Measurements from ENCODE around the gene A1BG. TPM values are rescaled to one million over a fixed set of nuclear protein-coding genes. Genes with fewer than 3 reads are reported as not detected.

Gene A1BG
- total and polyA plus RNA-seq, 2 of the 13 experiments (the other 11 are each of a cell fraction or from before 2014, with no cell fraction given) = 14.7 to 41.4 TPM

DNA sequence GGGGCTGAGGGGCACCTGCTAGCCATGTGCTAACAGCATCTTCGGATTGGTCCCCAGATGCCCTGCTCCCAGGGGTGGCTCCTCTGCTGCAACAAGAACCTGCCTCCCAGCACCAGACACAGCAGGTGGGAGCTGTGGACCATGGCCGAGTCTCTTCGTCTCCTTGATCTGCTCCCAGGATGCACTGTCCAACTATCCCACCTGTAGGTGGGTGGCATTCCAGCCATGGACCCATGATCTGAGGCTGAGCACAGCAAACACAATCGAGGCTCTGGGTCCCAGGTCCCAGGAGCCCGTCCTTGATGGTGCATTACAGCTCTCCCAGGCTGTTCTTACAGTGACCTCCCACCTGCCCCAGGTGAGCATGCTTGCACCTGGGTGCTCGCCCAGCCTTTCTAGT lies 26.0 kb upstream of the A1BG start (continued):
- TF ChIP-seq, protein P1, sequence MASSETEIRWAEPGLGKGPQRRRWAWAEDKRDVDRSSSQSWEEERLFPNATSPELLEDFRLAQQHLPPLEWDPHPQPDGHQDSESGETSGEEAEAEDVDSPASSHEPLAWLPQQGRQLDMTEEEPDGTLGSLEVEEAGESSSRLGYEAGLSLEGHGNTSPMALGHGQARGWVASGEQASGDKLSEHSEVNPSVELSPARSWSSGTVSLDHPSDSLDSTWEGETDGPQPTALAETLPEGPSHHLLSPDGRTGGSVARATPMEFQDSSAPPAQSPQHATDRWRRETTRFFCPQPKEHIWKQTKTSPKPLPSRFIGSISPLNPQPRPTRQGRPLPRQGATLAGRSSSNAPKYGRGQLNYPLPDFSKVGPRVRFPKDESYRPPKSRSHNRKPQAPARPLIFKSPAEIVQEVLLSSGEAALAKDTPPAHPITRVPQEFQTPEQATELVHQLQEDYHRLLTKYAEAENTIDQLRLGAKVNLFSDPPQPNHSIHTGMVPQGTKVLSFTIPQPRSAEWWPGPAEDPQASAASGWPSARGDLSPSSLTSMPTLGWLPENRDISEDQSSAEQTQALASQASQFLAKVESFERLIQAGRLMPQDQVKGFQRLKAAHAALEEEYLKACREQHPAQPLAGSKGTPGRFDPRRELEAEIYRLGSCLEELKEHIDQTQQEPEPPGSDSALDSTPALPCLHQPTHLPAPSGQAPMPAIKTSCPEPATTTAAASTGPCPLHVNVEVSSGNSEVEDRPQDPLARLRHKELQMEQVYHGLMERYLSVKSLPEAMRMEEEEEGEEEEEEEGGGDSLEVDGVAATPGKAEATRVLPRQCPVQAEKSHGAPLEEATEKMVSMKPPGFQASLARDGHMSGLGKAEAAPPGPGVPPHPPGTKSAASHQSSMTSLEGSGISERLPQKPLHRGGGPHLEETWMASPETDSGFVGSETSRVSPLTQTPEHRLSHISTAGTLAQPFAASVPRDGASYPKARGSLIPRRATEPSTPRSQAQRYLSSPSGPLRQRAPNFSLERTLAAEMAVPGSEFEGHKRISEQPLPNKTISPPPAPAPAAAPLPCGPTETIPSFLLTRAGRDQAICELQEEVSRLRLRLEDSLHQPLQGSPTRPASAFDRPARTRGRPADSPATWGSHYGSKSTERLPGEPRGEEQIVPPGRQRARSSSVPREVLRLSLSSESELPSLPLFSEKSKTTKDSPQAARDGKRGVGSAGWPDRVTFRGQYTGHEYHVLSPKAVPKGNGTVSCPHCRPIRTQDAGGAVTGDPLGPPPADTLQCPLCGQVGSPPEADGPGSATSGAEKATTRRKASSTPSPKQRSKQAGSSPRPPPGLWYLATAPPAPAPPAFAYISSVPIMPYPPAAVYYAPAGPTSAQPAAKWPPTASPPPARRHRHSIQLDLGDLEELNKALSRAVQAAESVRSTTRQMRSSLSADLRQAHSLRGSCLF (CRISPR knock-in tag; IDR thresholded peaks at IDR 0.05; ENCODE audit: borderline replicate concordance) = no peak
- TF ChIP-seq, protein P2, sequence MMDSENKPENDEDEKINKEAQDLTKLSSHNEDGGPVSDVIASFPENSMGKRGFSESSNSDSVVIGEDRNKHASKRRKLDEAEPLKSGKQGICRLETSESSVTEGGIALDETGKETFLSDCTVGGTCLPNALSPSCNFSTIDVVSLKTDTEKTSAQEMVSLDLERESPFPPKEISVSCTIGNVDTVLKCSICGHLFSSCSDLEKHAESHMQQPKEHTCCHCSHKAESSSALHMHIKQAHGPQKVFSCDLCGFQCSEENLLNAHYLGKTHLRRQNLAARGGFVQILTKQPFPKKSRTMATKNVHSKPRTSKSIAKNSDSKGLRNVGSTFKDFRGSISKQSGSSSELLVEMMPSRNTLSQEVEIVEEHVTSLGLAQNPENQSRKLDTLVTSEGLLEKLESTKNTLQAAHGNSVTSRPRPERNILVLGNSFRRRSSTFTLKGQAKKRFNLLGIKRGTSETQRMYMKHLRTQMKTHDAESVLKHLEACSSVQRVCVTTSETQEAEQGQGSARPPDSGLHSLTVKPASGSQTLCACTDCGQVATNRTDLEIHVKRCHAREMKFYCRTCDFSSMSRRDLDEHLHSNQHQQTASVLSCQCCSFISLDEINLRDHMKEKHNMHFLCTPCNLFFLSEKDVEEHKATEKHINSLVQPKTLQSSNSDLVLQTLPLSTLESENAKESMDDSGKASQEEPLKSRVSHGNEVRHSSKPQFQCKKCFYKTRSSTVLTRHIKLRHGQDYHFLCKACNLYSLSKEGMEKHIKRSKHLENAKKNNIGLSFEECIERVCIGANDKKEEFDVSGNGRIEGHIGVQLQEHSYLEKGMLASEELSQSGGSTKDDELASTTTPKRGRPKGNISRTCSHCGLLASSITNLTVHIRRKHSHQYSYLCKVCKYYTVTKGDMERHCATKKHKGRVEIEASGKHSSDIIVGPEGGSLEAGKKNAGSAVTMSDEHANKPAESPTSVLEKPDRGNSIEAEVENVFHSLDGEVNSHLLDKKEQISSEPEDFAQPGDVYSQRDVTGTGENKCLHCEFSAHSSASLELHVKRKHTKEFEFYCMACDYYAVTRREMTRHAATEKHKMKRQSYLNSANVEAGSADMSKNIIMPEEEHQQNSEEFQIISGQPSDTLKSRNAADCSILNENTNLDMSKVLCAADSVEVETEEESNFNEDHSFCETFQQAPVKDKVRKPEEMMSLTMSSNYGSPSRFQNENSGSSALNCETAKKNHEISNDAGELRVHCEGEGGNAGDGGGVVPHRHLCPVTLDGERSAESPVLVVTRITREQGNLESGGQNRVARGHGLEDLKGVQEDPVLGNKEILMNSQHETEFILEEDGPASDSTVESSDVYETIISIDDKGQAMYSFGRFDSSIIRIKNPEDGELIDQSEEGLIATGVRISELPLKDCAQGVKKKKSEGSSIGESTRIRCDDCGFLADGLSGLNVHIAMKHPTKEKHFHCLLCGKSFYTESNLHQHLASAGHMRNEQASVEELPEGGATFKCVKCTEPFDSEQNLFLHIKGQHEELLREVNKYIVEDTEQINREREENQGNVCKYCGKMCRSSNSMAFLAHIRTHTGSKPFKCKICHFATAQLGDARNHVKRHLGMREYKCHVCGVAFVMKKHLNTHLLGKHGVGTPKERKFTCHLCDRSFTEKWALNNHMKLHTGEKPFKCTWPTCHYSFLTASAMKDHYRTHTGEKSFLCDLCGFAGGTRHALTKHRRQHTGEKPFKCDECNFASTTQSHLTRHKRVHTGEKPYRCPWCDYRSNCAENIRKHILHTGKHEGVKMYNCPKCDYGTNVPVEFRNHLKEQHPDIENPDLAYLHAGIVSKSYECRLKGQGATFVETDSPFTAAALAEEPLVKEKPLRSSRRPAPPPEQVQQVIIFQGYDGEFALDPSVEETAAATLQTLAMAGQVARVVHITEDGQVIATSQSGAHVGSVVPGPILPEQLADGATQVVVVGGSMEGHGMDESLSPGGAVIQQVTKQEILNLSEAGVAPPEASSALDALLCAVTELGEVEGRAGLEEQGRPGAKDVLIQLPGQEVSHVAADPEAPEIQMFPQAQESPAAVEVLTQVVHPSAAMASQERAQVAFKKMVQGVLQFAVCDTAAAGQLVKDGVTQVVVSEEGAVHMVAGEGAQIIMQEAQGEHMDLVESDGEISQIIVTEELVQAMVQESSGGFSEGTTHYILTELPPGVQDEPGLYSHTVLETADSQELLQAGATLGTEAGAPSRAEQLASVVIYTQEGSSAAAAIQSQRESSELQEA (CRISPR knock-in tag; IDR thresholded peaks at IDR 0.05; ENCODE audit: not compliant biosample characterization) = no peak
- TF ChIP-seq ZNF552 (CRISPR knock-in tag; IDR thresholded peaks at IDR 0.05; ENCODE audit: borderline replicate concordance) = no peak
- TF ChIP-seq TFDP1 (CRISPR knock-in tag; IDR thresholded peaks at IDR 0.05; ENCODE audit: borderline replicate concordance) = no peak
- no peak for TF ChIP-seq NFE2 (CRISPR knock-in tag; IDR thresholded peaks at IDR 0.05)
- no peak for TF ChIP-seq ZNF75D (CRISPR knock-in tag; IDR thresholded peaks at IDR 0.05; ENCODE audit: borderline replicate concordance)
